Loucy (cell line): Measurements from ENCODE around the gene RPL7L1.
"Not testable (repeated sequence)": the region's sequence is repeated elsewhere in the genome, so short reads cannot be mapped to it uniquely, and the experiment has no call there.

Source experiments
- H2AFZ ChIP-seq: fragments of 200-600 bp; sonication (generic); 2 replicates; pipeline ENCODE4 v1.6.0; 2016; ENCODE audit warnings: antibody characterized with exemption, mild to moderate bottlenecking, low read length, moderate library complexity
- H3F3A ChIP-seq: fragments of 200-600 bp; 2 replicates; pipeline ENCODE4 v1.6.0; 2016; ENCODE audit warnings: antibody characterized with exemption, low read depth, mild to moderate bottlenecking
- H3K27me3 ChIP-seq: fragments of 200-600 bp; sonication (generic); 2 replicates; pipeline ENCODE4 v1.6.1; 2014; ENCODE audit warnings: low read length, mild to moderate bottlenecking; ENCODE audit not compliant: insufficient read depth, poor library complexity, severe bottlenecking
- H3K36me3 ChIP-seq: fragments of 200-600 bp; sonication (generic); 2 replicates; pipeline ENCODE4 v1.6.1; 2016; ENCODE audit warnings: low read length; ENCODE audit not compliant: insufficient read depth
- H3K4me1 ChIP-seq: fragments of 200-600 bp; sonication (generic); 2 replicates; pipeline ENCODE4 v1.5.1; 2014; ENCODE audit warnings: low read length, mild to moderate bottlenecking; ENCODE audit not compliant: insufficient read depth, poor library complexity, severe bottlenecking
- H3K4me2 ChIP-seq: fragments of 200-600 bp; sonication (generic); 2 replicates; pipeline ENCODE4 v1.6.0; 2014; ENCODE audit warnings: antibody characterized with exemption, low read length, low read depth, mild to moderate bottlenecking; ENCODE audit not compliant: poor library complexity, severe bottlenecking
- H3K4me3 ChIP-seq: fragments of 200-600 bp; sonication (generic); 2 replicates; pipeline ENCODE4 v1.5.1; 2014; ENCODE audit warnings: low read length, mild to moderate bottlenecking, mixed read lengths; ENCODE audit not compliant: poor library complexity, severe bottlenecking
- H3K79me2 ChIP-seq: fragments of 200-600 bp; sonication (generic); 2 replicates; pipeline ENCODE4 v1.6.1; 2014; ENCODE audit warnings: low read length; ENCODE audit not compliant: insufficient read depth
- H3K9ac ChIP-seq: fragments of 200-600 bp; sonication (generic); 2 replicates; pipeline ENCODE4 v1.6.0; 2014; ENCODE audit warnings: mild to moderate bottlenecking, low read depth, low read length, moderate library complexity; ENCODE audit not compliant: poor library complexity, severe bottlenecking
- H3K9me2 ChIP-seq: fragments of 200-600 bp; sonication (generic); replicated peaks from 2 replicates; pipeline ENCODE4 v1.6.1; 2016; ENCODE audit warnings: low read depth, low read length, mixed read lengths
- H3K9me3 ChIP-seq: fragments of 200-600 bp; sonication (generic); 2 replicates; pipeline ENCODE4 v1.6.1; 2014; ENCODE audit warnings: mild to moderate bottlenecking, antibody characterized with exemption, low read length, low read depth; ENCODE audit not compliant: insufficient read depth
- H4K20me1 ChIP-seq: fragments of 200-600 bp; sonication (generic); 2 replicates; pipeline ENCODE4 v1.6.0; 2014; ENCODE audit warnings: antibody characterized with exemption, low read length, mild to moderate bottlenecking; ENCODE audit not compliant: insufficient read depth, poor library complexity, severe bottlenecking
- CTCF ChIP-seq: fragments of 200-600 bp; sonication (generic); conservative IDR thresholded peaks from 2 replicates; pipeline ENCODE4 v1.5.1; 2014; ENCODE audit warnings: mild to moderate bottlenecking, antibody characterized with exemption, low read length
- EZH2phosphoT487 ChIP-seq: fragments of 200-600 bp; IDR thresholded peaks from 2 replicates; pipeline ENCODE4 v1.6.1; 2018; ENCODE audit warnings: antibody characterized with exemption, mild to moderate bottlenecking, moderate library complexity, borderline replicate concordance

The RPL7L1 gene

GRCh38 chr6:42890311-42891198 is 11.1 kb downstream of the RPL7L1 start:
- H3K36me3 ChIP-seq = peaks cover 9% of the 10 kb centered on the region; the same call in 1 of the 2 replicates
- peak overlapping the region; percentile 84 for H3K4me3 ChIP-seq
- peak overlapping the region; percentile 75 for H3K4me2 ChIP-seq
- no peaks in the 10 kb centered on the region for H3K9me3 ChIP-seq
- H4K20me1 ChIP-seq = peaks cover 14% of the 10 kb centered on the region
- H3K79me2 ChIP-seq = peaks cover 8% of the 10 kb centered on the region; the same call in 1 of the 2 replicates
- peak overlapping the region; percentile 84 for H3K9ac ChIP-seq
- peak overlapping the region; percentile 82 for H2AFZ ChIP-seq
- no peaks in the 10 kb centered on the region for H3K27me3 ChIP-seq
- H3F3A ChIP-seq = no peaks in the 10 kb centered on the region
- peaks cover 6% of the 10 kb centered on the region for H3K4me1 ChIP-seq
- no peak for TF ChIP-seq CTCF
- no peak for TF ChIP-seq EZH2phosphoT487
- H3K9me2 ChIP-seq = no peaks in the 10 kb centered on the region

- Histone ChIP-seq H3K27me3 (no peaks in the 10 kb centered on the region), H3K4me1 (peaks cover 6% of the 10 kb centered on the region), H3F3A (no peaks in the 10 kb centered on the region), H3K79me2 (0 out of 2 replicates have a peak, but pooled peaks cover 4% of the 10 kb centered on the region), H4K20me1 (peaks cover 10% of the 10 kb centered on the region), H3K4me2 (peak overlapping the region; percentile 75), H2AFZ (peak overlapping the region; percentile 82), H3K9me2 (no peaks in the 10 kb centered on the region), H3K4me3 (peak overlapping the region; percentile 84), H3K9me3 (no peaks in the 10 kb centered on the region), H3K9ac (peak overlapping the region; percentile 84), H3K36me3 (peaks cover 3% of the 10 kb centered on the region; the same call in 1 of the 2 replicates)
- TF ChIP-seq EZH2phosphoT487 = no peak
- TF ChIP-seq CTCF = no peak
Observed at GRCh38 chr6:42891199-42891722, 11.8 kb downstream of the RPL7L1 start.

GRCh38 chr6:42894041-42894828 is 14.8 kb downstream of the RPL7L1 start:
- not testable (repeated sequence) for H3K79me2 ChIP-seq, H3K9me3 ChIP-seq, H3K36me3 ChIP-seq, H3K4me2 ChIP-seq, H3K27me3 ChIP-seq, H3K9ac ChIP-seq, H3F3A ChIP-seq, H3K9me2 ChIP-seq, H3K4me3 ChIP-seq, H3K4me1 ChIP-seq, H2AFZ ChIP-seq, H4K20me1 ChIP-seq
